Activated CD4-positive, alpha-beta T cell treated with anti-CD3 and anti-CD28 coated beads for 4 hours (primary cell): ENCODE results near the gene PALM3.
A peak's percentile ranks its signal among the peaks of the same experiment; 100 is the strongest.
"Not testable (repeated sequence)": the region's sequence is repeated elsewhere in the genome, so short reads cannot be mapped to it uniquely, and the experiment has no call there.

Source experiments
- DNase-seq, 2 donors: peaks; one replicate each; pipeline ENCODE4 v3.0.0-alpha.2; 2020

PALM3 gene

DNA sequence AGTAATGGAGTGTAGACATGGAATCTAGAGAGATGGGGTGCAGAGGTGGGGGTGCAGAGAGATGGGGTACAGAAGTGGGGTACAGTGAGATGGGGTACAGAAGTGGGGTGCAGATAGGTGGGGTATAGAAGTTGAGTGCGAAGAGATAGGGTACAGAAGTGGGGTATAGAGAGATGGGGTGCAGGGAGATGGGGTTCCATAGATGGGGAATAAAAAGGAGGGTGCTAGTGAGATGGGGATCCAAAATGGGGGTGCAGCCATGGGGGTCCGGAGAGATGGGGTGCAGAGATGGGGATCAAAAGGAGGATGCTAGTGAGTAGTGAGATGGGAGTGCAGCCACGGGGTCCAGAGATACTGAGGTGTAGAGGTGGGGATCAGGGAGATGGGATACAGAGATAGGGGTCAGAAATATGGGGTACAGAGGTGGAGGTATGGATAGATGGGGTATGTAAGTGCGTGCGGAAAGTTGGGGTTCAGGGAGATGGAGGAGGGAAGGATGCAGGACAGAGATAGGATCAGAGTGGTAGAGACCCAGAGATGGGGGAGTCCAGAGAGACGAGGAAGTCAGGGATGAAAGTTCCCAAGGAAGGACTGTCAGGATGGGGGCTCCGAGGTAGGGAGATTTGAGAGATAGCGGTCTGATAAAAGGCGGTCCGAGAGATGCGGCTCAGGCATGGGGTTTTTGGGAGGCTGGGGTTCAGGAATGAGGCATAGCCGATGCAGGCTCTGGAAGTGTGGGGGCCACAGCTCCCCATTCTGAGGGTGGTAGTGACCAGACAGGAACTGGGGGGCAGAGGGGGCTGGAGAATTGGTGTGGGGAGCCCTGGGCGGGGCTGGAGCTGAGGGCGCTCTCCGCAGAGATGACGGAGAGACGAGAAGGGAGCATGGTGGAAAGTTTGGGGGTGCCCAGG is 3.4 kb downstream of the PALM3 start:
- no peak for DNase-seq

DNA sequence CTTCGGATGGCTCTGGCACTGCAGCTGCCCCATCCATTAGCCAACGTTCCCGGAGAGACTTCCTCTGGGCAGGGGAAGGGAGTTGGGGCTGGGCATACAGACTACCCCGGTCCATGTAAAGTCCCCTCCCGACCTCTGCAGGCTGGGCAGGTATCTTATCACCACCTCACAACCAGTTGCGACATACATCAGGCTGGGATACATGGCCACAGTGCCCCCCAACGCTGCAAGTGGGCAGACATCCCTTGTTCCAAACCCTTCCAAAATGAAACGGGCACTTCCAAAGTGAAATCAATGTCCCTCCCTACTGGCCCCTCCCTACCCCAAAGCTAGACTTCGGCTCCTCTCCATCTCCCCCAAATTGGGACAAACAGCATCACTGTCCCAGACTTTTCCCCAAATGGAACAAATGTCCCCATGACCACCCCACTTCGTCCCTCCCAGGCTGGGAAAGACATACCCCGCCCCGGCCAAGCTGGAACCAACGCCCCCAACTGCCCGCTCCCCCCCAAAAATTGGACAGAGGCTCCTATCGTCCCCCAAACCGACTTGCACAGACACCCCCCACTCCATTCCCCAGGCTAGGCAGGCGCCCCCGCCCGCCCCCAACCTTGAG is 5.0 kb downstream of the PALM3 start:
- no peak for DNase-seq

DNA sequence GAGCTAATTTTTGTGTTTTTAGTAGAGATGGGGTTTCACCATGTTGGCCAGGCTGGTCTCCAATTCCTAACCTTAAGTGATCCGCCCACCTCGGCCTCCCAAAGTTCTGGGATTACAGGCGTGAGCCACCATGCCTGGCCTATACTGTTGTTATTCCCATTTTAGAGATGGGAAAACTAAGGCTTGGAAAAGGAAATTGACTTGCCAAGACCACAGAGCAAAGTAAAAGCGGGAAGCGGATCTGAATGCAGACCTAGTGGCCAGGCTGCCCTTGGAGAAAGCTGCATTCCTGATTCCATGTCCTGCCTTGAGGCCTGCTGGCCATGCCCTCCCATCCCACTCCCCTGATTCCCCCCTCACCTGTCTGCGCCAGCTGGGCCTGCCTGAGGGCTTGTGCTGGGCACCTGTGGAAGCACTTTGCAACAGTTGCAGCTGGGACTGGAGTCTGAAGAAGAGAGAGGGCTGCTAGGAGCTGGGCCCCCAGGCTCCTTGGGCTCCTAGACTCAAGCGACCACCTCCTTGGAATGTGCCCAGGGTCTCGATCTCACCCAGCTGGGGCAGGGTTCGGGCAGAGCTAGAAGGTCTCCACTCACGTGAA is 5.7 kb downstream of the PALM3 start:
- no peak for DNase-seq

DNA sequence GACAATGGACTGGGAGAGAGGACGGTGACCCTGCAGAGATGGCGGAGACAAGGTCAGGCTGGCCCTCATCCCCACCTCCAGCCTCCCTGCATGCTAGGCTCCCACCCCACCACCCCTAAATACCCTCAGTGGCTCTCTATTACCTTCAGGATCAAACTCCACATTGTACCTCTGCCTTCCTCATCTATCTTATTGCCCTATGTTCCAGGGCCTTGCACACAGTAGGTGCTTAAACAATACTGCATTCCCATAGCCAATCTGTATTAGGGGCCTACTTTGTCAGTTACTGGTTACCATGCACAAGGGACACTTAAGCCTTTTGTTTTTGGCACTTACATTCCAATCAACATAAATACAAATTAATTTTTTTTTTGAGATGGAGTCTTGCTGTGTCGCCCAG is 6.5 kb downstream of the PALM3 start:
- no peak for DNase-seq

DNA sequence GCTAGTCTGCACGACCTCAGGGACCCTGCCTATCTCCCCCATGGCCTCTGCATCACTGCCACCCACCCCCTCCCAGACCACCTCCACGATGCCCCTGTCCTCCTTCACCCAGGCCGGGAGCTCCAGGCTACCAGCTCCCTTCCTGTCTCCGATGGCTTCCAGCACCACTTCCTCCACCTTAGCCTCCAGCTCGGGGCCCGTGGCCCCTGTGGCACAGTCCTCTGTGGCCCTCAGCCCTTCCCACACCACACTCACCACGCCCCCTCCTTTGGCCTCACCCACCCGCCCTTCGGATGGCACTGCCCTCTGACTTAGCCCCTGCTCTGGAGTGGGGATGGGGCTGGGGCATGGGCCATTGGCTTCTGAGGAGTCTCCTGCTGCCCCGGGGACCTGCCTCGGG is 7.2 kb downstream of the PALM3 start:
- no peak for DNase-seq

DNA sequence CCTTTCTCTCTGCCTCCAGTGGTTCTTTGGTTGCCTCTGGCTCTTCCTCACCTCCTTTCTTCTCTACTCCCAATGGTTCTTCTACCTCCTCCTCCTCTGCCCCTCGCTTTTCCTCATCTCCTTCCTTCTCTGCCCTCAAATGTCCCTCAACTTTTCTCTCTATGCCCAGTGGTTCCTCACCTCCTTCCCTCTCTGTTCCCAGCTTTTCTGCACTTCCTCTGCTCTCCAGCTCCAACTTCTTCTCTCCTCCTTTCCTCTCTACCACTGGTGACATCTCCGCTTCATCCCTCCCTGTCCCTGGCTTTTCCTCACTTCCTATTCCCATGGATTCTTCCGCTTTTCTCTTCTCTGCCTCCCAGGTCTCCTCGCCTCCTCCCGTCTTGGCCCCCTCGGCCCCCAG is 7.8 kb downstream of the PALM3 start:
- DNase-seq, result no peak

DNA sequence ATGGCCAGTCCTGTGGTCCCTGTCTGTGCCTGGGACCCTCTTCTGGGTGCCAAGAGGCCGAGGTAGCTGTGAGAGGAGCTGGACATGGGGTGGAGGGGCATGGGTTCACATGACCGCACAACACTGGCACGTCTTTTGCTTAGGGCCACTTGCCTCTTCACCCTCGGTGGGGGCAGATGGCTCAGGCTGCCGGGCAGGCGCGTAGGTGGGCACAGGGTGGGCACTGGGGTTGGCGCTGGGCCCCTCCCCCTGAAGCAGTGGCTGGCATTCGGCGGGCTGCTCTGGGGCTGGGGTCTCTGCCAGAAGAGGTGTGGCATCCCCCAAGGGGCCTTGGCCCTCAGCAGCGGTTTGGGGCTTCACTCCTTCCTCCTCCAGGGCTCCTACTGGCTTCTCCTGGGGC is 8.4 kb downstream of the PALM3 start:
- DNase-seq, result no peak

DNA sequence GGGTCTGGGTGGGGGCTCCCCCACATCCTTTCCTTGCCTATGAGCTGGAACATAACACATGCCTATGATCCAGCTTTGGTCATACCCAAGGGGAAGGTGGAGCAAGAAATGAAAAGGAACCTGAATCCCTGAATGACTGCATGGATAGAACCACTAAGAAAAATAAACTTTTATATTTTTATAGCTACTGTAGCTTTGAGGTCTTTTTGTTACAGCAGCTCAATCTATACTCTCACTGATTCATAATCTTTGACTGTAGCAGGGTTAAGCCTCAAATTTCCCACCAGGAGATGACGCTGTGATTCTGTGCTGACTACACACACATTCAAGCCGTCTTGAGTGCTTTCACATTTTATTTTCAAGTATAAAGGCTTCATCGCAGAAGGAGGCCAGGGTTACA is 8.8 kb downstream of the PALM3 start:
- no peak for DNase-seq

DNA sequence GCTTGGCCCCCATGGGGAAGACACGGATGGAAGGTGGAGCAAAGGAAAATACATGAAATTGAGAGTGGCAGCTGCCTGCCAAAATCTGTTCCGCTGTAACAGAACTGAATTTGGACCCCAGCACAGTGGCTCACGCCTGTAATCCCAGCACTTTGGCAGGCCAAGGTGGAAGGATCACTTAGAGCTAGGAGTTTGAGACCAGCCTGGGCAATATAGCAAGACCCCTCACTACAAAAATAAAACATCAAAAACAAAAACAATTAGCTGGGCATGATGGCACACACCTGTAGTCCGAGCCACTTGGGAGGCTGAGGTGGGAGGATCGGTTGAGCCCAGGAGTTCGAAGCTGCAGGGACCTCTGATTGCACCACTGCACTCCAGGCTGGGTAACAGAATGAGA is 9.4 kb downstream of the PALM3 start:
- DNase-seq, result no peak

DNA sequence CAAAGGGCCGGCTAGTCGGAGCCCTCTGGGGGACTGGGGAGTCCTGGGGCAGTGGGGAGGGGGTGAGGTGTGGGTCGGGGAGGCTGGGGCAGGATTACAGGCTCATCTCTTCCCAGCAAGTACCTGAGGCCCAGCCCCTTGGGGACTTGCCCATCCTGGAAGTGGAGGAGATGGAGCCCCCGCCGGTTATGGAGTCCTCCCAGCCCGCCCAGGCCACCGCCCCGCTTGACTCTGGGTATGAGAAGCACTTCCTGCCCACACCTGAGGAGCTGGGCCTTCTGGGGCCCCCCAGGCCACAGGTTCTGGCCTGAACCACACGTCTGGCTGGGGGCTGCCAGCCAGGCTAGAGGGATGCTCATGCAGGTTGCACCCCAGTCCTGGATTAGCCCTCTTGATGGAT is 9.9 kb downstream of the PALM3 start:
- no peak for DNase-seq

DNA sequence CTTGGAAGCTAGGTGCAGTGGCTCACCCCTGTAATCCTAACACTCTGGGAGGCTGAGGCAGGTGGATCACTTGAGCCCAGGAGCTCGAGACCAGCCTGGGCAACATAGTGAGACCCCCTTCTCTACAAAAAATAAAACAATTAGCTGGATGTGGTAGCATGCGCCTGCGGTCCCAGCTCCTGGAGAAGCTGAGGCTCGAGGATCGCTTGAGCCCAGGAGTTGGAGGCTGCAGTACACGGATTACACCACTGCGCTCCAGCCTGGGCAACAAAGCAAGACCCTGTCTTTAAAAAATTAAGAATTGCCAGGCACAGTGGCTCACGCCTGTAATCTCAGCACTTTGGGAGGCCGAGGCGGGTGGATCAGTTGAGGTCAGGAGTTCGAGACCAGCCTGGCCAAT is 10.9 kb downstream of the PALM3 start:
- DNase-seq, result not testable (repeated sequence)

DNA sequence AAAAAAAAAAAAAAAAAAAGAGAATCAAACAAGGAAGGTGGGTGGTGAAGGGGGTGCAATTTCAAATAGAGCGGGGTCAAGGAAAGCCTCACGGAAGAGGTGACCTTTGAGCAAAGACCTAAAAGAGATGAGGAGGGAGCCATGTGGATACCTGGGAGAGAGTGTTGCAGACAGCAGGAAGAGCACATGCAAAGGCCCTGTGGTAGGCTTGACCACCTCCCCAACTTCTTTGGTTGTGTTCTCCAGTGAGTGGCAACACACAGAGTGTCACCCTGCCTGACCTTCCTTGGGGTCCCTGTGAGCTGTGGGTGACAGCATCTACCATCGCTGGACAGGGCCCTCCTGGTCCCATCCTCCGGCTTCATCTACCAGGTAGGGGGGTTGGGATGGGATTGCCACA is 11.4 kb downstream of the PALM3 start:
- no peak for DNase-seq

DNA sequence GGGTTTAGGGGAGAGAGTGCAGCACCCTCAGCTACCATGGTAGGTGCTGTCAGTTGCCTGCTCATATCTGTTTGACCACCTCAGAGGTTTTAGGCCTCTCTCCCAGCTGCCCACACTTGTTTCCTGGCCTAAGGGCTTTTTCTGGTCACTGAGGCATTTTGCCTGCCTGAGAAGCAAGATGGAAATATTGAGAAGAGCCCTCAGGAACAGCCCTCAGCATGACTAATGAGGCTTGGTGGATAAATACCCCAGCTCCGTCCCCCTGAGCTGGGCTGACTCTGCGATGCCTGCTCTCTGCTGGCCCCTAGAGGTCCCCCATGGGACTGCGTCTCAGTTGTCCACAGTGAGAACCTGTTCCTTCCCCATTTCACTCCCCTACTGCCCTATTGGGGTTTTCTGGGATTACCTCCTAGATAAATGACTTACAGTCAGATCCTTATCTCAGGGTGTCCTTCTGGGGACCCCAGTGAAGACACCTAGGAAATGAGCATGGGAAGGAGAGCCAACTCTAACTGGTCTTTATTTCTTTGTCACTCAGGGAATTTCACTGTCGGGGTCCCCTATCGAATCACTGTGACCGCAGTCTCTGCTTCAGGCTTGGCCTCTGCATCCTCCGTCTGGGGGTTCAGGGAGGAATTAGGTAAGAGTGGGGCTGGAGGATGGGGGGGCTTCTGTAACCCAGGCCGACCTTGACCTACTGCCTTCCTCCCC is 13.3 kb downstream of the PALM3 start:
- DNase-seq, result peak; percentile 66 to 84

DNA sequence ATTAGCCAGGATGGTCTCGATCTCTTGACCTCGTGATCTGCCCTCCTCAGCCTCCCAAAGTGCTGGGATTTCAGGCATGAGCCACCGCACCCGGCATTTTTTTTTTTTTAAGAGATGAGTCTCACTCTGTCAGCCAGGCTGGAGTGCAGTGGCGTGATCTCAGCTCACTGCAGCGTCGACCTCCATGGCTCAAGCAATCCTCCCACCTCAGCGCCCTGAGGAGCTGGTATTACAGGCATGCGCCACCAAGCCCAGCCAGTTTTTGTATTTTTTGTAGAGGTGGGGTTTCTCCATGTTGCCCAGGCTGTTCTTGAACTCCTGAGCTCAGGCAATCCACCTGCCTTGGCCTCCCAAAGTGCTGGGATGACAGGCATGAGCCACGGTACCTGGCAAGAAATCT is 14.0 kb downstream of the PALM3 start:
- not testable (repeated sequence) for DNase-seq

DNA sequence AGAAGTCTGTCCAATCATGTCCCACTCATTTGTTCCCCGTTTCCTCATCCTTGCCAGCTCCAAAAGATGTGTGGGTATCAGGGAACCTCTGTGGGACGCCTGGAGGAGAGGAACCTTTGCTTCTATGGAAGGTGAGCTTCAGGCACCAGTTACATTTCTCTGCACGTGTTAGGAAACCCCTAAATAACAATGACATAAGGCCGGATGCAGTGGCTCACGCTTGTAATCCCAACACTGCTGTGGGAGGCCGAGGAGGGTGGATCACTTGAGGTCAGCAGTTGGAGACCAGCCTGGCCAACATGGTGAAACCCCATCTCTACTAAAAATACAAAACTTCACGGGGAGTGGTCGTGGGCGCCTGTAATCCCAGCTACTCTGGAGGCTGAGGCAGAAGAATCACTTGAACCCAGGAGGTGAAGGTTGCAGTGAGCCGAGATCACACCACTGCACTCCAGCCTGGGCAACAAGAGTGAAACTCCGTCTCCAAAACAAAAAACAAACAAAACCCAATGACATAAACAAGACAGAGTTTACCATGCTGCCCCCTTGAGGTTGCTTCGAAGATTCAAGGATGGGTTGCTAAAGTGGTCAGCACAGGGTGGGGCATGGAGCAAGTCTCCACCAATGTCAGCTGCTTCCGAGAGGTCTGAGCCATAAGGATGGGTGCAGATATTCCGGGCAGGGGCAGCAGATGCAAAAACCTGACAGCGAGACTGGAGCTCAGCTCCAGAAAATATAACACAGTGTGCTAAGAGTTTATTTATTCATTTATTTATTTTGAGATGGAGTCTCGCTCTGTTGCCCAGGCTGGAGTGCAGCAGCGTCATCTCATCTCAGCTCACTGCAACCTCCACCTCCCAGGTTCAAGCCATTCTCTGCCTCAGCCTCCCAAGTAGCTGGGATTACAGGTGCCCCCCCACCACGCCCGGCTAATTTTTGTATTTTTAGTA is 18.9 kb downstream of the PALM3 start:
- peak in 1 of 2 donors; percentile 33 for DNase-seq

DNA sequence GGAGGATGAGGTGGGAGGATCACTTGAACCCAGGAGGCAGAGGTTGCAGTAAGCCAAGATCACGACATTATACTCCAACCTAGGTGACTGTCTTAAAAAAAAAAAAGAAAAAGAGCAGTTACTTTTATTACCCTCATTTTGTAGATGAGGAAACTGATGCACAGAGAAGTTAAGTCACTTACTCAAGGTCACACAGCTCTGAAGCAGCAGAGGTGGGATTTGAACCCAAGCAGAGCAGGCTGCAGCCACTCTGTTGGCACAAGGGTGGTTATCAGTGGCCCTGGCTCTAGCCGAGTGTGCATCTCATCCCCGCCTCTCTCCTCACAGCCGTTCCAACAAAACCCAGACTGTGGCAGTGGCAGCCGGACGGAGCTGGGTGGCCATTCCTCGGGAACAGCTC is 22.7 kb downstream of the PALM3 start:
- DNase-seq, result no peak

DNA sequence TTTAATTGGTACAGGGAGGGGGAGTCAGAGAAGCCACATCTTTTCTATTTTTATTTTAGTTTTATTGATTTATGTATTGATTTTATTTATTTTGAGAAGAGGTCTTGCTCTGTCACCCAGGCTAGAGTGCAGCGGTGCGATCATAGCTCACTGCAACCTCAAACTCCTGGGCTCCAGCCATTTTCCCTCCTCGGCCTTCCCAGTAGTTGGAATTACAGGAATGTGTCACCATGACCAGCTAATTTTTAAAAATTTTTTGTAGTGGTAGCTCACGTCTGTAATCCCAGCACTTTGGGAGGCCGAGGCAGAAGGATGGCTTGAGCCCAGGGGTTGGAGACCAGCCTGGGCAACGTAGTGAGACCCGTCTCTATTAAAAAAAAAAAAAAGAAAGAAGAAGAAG is 26.2 kb downstream of the PALM3 start:
- DNase-seq, result no peak

DNA sequence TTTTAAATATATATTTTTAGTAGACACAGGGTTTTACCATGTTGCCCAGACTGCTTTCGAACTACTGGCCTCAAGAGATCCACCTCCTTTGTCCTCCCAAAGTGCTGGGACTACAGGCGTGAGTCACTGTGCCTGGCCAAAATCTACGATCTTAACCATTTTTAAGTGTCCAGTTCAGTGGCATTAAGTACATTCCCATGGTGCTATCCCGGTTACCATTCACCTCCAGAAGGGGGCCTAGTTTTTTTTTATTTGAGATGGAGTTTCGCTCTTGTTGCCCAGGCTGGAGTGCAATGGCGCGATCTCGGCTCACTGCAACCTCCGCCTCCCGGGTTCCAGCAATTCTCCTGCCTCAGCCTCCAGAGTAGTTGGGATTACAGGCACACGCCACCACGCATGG is 26.7 kb downstream of the PALM3 start:
- not testable (repeated sequence) for DNase-seq

DNA sequence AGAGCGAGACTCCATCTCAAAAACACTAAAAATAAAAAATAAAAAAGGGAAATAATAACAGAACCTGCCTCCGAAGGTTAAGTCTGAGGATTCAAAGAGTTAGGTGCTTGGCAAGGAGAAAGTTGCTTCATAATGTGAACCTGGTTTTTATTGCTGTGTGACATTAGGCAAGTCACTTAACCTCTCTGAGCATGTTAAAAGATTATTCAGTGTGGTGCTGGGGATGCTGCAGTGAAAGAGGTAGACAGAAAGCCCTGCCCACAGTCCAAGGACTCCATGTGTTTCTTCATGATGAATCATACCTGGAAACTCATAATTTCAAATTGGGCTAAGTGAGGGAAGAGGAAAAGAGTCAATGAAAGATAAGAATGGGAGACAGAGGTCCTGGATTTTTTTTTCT is 27.9 kb downstream of the PALM3 start:
- no peak for DNase-seq

DNA sequence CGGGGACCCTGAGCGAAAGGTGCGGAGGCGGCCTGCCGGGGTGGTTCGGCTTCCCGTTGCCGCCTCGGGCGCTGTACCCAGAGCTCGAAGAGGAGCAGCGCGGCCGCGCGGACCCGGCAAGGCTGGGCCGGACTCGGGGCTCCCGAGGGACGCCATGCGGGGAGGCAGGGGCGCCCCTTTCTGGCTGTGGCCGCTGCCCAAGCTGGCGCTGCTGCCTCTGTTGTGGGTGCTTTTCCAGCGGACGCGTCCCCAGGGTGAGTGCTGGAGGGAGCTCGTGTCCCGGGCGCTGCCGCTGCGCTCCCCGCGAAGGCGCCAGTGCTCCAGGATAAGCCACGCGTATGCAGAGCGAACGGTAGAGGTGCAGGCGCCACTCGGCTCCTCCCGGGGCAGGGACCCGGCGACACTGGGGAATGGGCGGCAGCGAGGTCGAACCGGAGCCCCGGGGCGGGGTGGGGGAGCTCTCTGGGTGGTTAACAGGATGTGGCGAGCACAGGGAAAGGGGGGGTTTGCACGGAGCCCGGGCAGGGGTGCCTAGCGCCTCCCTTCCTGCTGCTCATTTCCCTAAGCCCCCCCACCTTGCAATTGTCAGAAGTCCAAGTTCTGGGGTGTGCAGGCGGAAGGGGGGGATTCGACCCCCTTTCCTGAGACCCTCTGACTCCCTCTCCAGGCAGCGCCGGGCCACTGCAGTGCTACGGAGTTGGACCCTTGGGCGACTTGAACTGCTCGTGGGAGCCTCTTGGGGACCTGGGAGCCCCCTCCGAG is 30.0 kb downstream of the PALM3 start, which contains the start of gene IL27RA:
Gene IL27RA, plus strand, starts transcription at position 44 of the 762 bp plus-strand sequence. Its CDS starts 111 bp downstream, at position 155.
- DNase-seq, result peak; percentile 69 to 77

DNA sequence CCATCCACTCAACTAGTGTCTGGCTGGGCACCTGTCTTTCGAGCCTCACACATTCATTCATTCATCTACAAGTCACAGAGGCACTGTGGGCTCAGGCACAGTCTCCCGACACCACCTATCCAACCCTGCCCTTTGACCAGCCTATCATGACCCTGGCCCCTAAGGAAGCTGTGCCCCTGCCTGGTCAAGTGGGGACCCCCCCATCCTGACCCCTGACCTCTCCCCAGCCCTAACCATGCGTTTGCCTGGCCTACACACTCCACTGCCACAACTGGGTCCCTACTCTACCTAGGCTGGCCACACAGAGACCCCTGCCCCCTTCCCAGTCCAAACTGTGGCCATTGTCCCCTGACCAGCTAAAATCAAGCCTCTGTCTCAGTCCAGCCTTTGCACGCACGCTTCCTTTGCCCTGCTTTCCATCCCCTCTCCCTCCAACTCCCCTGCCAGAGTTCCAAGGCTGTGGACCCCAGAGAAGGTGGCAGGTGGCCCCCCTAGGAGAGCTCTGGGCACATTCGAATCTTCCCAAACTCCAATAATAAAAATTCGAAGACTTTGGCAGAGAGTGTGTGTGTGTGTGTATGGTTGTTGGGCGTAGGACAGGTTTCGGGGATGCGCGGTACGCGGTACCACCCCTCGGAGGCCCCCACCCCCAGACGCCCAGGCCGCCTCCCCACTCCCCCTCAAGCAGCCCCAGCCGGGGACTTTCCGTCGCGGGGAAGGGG is 30.7 kb downstream of the PALM3 start:
- DNase-seq, result peak; percentile 87 to 89
